Subcutaneous abdominal adipose tissue (tissue), 5 donors: ENCODE results near the gene AP5S1.
"Not testable (repeated sequence)": the region's sequence is repeated elsewhere in the genome, so short reads cannot be mapped to it uniquely, and the experiment has no call there.

ENCODE experiments used
- H3K27ac ChIP-seq: one replicate; pipeline ENCODE4 v1.7.0; 2013; ENCODE audit warnings: low read depth, mild to moderate bottlenecking, inconsistent platforms, low read length, moderate library complexity
- H3K27me3 ChIP-seq, 5 donors: one replicate each; pipeline ENCODE4 v1.7.0; 2013; ENCODE audit warnings: low read length in 5 of 5, inconsistent platforms in 1 of 5; ENCODE audit not compliant: control insufficient read depth in 5 of 5, insufficient read depth in 4 of 5
- H3K36me3 ChIP-seq, 5 donors: one replicate each; pipeline ENCODE4 v1.7.0; 2013; ENCODE audit warnings: low read length in 5 of 5; ENCODE audit not compliant: control insufficient read depth in 5 of 5, insufficient read depth in 5 of 5
- H3K4me1 ChIP-seq, 5 donors: one replicate each; pipeline ENCODE4 v1.7.0; 2013; ENCODE audit warnings: low read length in 5 of 5, mild to moderate bottlenecking in 3 of 5, moderate library complexity in 1 of 5; ENCODE audit not compliant: control insufficient read depth in 5 of 5, insufficient read depth in 5 of 5
- H3K4me3 ChIP-seq, 5 donors: one replicate each; pipeline ENCODE4 v1.7.0; 2013; ENCODE audit warnings: low read length in 5 of 5, low read depth in 1 of 5
- H3K9ac ChIP-seq, 5 donors: one replicate each; pipeline ENCODE4 v1.7.0; 2013; ENCODE audit warnings: low read length in 5 of 5, mild to moderate bottlenecking in 4 of 5, moderate library complexity in 3 of 5
- H3K9me3 ChIP-seq, 5 donors: one replicate each; pipeline ENCODE4 v1.7.0; 2013; ENCODE audit warnings: low read length in 5 of 5; ENCODE audit not compliant: control insufficient read depth in 5 of 5
- donor health status: healthy.
- donor health status: healthy.
- donor health status: healthy.
- donor health status: healthy.
- donor health status: healthy.

The AP5S1 gene

DNA sequence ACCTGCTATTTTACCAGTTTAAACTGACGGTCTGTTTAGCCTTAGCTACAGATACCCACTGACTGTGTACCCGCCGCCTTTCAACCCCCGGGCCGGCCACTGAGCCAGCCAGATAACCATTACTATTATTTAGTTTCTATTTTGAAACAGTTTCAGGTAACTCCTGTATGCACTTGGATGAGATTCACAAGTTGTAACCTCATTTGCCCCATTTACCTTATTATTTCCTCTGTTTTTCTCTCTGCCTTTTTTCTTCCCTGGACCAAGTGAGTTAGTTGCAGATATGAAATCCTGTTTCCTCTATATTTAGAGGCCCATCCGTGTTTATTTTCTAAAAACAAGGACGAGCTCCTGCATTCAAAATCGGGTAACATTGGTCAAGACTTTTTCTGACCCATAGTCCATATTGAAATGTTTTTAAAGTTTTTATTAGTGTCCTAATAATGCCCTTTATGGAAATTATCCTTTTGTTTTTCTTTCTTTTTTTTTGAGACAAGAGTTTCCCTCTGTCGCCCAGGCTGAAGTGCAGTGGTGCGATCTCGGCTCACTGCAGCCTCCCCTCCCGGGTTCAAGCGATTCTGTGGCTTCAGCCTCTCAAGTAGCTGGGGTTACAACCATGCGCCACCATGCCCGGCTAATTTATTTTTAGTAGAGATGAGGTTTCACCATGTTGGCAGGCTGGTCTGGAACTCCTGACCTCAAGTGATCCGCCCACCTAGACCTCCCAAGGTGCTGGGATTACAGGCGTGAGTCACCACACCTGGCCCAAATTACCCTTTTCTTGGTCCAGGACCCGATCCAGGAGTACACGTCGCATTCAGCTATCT is 767 bp downstream of the AP5S1 start:
- Histone ChIP-seq H3K27me3 (no peaks in the 10 kb centered on the region), H3K4me3 (peak overlapping the region; percentile 71 to 84 (median 84)), H3K36me3 (peaks cover 4 to 43% (median 34%) of the 10 kb centered on the region in 5 donors), H3K27ac (peak overlapping the region; percentile 95), H3K9ac (peak overlapping the region; percentile 68 to 96 (median 89)), H3K9me3 (no peaks in the 10 kb centered on the region), H3K4me1 (peaks cover 4 to 28% (median 27%) of the 10 kb centered on the region in 5 donors)

DNA sequence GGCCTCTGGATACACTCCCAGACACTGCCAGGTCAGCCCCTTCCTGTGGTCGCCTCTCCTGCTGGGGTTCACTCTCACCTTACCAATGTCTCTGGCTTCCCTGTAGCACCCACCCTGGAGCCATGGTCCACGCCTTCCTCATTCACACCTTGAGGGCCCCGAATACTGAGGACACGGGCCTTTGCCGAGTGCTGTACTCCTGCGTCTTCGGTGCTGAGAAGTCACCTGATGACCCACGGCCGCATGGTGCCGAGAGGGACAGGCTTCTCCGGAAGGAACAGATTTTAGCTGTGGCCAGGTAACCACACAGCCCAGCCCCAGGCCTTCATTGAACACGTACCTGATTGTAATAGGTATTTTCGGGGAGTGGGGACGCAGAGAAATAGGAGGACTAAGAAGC is 1.6 kb downstream of the AP5S1 start:
- H3K27me3 ChIP-seq: no peaks in the 10 kb centered on the region
- no peak overlapping the region for H3K4me3 ChIP-seq
- H3K27ac ChIP-seq: peak overlapping the region; percentile 95
- H3K4me1 ChIP-seq: peaks cover 4 to 28% (median 26%) of the 10 kb centered on the region in 5 donors
- H3K9ac ChIP-seq: no peak overlapping the region
- H3K36me3 ChIP-seq: peaks cover 4 to 50% (median 36%) of the 10 kb centered on the region in 5 donors
- H3K9me3 ChIP-seq: no peaks in the 10 kb centered on the region

DNA sequence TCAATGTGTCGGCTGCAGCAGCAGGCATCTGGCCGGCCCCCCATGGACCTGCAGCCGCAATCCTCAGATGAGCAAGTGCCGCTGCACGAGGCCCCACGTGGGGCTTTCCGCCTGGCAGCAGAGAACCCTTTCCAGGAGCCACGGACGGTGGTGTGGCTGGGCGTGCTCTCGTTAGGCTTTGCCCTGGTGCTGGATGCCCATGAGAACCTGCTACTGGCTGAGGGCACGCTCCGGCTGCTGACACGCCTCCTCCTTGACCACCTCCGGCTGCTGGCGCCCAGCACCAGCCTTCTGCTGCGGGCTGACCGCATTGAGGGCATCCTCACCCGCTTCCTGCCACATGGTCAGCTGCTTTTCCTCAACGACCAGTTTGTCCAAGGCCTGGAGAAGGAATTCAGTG is 3.5 kb downstream of the AP5S1 start:
- Histone ChIP-seq H3K4me1 (peaks cover 0 to 19% (median 18%) of the 10 kb centered on the region in 5 donors), H3K9me3 (no peaks in the 10 kb centered on the region), H3K9ac (no peak overlapping the region), H3K27me3 (no peaks in the 10 kb centered on the region), H3K36me3 (peaks cover 4 to 59% (median 45%) of the 10 kb centered on the region in 5 donors), H3K4me3 (no peak overlapping the region), H3K27ac (no peak overlapping the region)

DNA sequence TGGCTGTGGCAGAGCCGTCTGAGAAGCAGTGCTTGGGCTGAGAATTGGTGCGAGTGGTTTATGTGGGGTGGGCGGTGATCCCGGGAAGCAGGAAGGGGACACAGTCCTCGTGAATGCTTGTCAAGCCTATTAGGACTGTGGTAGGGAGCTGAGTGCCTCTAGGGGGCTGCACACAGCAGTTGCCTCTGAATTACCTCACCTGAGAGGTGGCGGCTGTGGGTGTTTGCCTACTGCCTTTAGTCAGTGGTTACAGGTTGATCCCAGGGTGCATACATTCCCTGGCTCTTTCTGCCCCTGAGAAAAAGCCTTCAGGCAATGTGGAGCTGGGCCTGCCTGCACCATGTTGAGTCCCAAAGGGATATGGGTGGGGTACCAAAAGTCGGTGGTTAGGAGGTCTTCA is 5.2 kb downstream of the AP5S1 start:
- Histone ChIP-seq H3K9ac (no peak overlapping the region), H3K4me3 (no peak overlapping the region), H3K36me3 (peaks cover 4 to 59% (median 45%) of the 10 kb centered on the region in 5 donors), H3K9me3 (no peaks in the 10 kb centered on the region), H3K27me3 (no peaks in the 10 kb centered on the region), H3K27ac (no peak overlapping the region), H3K4me1 (peaks cover 0 to 10% (median 9%) of the 10 kb centered on the region in 5 donors)

DNA sequence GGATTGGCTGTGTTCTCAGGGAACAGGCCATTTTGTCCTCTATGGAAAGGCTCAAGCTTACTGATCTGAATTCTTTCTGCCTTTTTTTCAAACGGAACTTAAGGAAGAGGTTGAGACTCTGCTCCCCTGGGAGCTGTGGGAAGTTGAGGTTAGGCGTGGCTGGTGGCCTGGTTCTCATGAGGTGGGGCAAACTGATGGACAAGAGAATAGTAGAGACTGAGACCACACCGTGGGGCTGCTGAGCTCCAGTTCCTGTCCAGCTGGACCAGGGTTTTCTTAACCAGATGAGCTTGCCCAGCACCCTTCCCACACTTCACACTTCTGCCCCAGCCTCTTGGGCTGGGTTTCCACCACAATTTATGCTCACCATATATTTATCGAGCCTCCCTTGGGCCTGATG is 6.1 kb downstream of the AP5S1 start:
- no peak overlapping the region for H3K27ac ChIP-seq
- H3K4me1 ChIP-seq: peaks cover 0 to 4% (median 3%) of the 10 kb centered on the region in 5 donors
- H3K27me3 ChIP-seq: no peaks in the 10 kb centered on the region
- H3K9ac ChIP-seq: no peak overlapping the region
- H3K9me3 ChIP-seq: no peaks in the 10 kb centered on the region
- no peak overlapping the region for H3K4me3 ChIP-seq
- H3K36me3 ChIP-seq: peaks cover 4 to 59% (median 45%) of the 10 kb centered on the region in 5 donors

DNA sequence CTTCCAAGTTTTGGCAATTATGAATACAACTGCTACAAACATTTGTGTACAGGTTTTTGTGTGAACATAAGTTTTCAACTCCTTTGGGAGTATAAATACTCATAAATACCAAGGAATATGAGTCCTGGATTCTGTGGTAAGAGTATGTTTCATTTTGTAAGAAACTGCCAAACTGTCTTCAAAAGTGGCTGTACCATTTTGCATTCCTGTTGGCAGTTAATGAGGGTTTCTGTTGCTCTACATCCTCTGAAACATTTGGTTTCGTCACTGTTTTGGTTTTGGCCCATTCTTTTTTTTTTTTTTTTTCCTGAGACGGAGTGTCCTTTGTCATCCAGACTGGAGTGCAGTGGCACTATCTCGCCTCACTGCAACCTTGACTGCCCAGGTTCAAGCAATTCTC is 8.5 kb downstream of the AP5S1 start:
- Histone ChIP-seq H3K36me3 (peaks cover 0 to 39% (median 30%) of the 10 kb centered on the region in 5 donors), H3K9me3 (no peaks in the 10 kb centered on the region), H3K9ac (no peak overlapping the region), H3K27me3 (no peaks in the 10 kb centered on the region), H3K4me1 (no peaks in the 10 kb centered on the region), H3K4me3 (no peak overlapping the region), H3K27ac (no peak overlapping the region)

DNA sequence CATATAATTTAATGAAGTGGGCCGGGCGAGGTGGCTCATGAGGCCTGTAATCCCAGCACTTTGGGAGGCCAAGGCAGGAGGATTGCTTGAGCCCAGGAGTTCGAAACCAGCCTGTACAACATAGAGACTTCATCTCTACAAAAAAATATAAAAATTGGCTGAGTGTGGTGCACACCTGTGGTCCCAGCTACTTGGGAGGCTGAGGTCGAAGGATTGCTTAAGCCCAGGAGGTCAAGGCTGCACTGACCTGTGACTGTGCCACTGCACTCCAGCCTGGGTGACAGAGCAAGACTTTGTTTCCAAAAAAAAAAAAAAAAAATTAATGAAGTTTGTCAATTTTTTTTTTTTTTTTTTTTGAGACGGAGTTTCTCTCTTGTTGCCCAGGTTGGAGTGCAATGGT is 9.5 kb downstream of the AP5S1 start:
- not testable (repeated sequence) for H3K9ac ChIP-seq, H3K4me3 ChIP-seq, H3K4me1 ChIP-seq, H3K9me3 ChIP-seq, H3K27ac ChIP-seq, H3K27me3 ChIP-seq
- peaks cover 0 to 28% (median 21%) of the 10 kb centered on the region in 5 donors for H3K36me3 ChIP-seq

DNA sequence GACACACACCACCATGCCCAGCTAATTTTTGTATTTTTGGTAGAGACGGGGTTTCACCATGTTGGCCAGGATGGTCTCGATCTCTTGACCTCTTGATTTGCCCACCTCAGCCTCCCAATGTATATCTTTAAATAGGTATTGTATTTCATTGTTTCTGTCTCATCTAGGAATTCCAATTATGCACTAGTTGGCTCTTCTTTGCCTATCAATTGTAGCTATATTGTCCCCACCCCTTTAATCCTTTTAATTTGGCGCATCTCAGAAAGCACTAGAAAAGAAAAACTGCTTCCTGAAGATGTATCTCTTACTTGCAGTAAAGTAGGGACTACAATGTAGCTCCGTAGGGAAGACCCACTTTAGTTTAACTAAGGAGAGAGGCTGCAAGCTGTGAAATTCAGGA is 15.8 kb downstream of the AP5S1 start:
- Histone ChIP-seq H3K4me3 (no peak overlapping the region), H3K36me3 (peaks cover 0 to 4% (median 0%) of the 10 kb centered on the region in 5 donors), H3K9me3 (no peaks in the 10 kb centered on the region), H3K9ac (no peak overlapping the region), H3K27ac (no peak overlapping the region), H3K27me3 (no peaks in the 10 kb centered on the region), H3K4me1 (no peaks in the 10 kb centered on the region)

DNA sequence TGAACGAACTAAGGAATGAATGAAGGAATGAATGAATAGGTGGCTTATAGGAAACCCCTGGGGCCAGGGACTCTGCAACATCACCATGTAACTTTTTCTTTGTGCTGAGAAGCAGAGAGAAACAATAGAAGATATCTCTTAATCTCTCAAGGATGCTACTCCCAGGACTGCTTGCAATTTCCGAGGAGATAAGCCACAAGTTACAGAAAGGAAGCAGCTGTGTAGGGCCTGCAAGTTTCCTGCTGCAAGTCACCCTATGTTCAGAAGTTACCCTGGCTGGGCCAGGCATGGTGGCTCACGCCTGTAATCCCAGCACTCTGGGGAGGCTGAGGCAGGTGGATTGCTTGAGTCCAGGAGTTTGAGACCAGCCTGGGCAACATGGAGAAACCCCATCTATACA is 19.0 kb downstream of the AP5S1 start:
- Histone ChIP-seq H3K9me3 (no peaks in the 10 kb centered on the region), H3K36me3 (peaks cover 0 to 4% (median 0%) of the 10 kb centered on the region in 5 donors), H3K4me1 (no peaks in the 10 kb centered on the region), H3K27me3 (no peaks in the 10 kb centered on the region), H3K9ac (no peak overlapping the region), H3K27ac (no peak overlapping the region), H3K4me3 (no peak overlapping the region)

DNA sequence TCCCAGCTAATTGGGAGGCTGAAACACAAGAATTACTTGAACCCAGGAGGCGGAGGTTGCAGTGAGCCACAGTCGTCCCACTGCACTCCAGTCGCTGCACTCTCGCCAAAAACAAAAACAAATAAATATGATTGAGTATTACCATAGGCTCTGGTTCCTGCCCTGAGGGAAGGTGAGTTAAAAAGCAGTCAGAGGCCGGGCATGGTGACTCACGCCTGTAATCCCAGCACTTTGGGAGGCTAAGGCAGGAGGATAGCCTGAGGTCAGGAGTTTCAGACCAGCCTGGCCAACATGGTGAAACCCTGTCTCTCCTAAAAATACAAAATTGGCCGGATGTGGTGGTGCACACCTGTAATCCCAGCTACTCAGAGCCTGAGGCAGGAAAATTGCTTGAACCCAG is 19.9 kb downstream of the AP5S1 start:
- H3K9ac ChIP-seq, H3K9me3 ChIP-seq, H3K36me3 ChIP-seq, H3K4me3 ChIP-seq, H3K4me1 ChIP-seq, H3K27ac ChIP-seq, H3K27me3 ChIP-seq: not testable (repeated sequence)
